Stimulated activated CD4-positive, alpha-beta T cell treated with anti-CD3 and anti-CD28 coated beads, TNF-alpha, amount 100 ng/mL, for 24 hours (primary cell): ENCODE measurements around the gene UVRAG.
"Not testable (repeated sequence)": the region's sequence is repeated elsewhere in the genome, so short reads cannot be mapped to it uniquely, and the experiment has no call there.

Experiments
- DNase-seq, 3 experiments: peaks; one replicate each; pipeline ENCODE4 v3.0.0-alpha.2; 2020; ENCODE audit warnings: low read depth in 3 of 3

Gene UVRAG

DNA sequence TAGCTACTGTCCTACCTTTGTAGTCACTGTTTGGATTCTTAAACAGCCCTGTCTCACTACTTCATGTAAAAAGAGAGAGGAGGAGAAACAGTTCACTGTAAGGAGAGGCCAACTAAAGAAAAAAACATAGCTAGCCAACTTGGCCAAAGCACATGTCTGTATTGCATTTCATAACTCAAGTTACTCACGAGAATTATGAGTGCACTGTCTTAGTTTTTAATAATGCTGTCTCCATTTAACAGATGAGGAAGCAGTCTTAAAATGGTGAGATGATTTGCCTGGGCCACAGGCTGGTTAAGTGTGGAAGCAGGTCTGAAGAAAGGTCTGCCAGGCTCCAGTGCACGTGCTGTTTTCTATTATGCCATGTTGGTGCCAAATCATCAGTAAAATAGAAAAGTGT is 104.5 kb downstream of the UVRAG start:
- DNase-seq, result no peak

DNA sequence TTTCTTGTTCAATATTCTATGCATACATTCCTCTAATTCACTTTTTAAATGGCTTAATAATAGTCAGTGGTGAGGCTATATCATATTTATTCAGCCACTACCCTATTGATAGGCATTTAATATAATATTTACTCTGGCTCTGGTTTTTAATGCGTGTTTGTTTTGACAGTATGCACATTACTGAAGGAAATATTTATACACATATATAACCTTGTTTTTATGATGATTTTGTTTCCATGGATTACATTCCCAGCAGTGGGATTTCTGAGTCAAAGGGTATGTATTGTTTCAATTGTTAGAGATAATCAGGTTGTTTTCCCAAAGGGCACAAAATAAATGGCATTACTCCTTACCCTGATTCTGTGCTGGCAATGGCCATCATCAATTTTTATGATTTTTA is 105.8 kb downstream of the UVRAG start:
- no peak for DNase-seq

DNA sequence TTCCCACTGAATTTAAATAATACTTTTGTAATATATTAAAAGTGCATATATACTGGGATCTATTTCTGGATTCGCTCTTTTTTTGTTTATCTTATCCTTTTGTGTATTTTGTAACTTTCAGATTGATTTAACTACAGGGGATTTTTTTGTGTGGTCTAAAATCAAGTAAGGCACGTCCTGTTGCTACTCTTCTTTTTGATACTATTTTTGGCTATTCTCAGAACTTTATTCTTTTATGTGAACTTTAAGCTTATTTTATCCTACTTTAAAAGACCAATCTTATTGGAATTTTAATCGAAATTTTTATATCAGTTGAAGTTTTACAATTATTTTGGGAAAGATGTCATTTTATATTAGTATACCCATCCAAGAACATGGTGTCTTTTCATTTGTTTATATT is 106.8 kb downstream of the UVRAG start:
- DNase-seq, result no peak

DNA sequence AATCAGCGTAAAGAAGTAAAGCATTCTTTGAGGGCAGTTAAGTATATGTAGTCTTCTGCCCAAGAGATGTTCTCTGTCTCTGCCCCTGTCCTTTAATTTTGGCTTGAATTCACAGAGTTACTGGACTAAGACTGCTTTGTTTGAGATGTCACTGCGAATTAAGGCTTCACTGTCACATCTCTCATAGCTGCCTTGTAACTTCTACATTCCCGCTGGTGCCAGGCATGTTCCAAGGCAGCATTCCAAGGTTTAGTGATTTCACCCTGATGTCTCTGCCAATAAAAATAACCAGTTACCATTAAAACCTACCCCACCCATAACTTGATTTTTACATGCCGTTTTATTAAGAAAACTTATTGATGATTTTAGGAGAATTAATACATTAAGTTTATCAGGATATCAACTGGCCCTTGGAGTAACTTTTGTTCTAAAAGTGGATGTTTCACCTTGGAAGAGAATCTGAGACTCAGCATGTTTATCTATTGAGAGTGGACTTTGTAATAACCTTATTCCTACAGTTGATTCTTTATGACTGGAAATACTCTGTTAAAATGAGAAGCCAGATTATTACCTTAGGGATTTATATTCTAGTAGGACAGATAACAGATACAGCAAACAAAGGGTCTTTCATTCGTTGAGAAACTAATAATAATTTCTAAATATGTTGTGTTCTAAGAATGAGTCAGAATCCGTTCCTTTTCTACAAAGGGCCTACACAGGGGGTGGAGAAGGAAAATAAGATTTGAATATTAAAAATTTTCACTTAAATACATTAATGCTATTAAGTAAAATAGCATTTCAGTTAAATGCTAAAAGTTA is 110.2 kb downstream of the UVRAG start:
- no peak for DNase-seq

DNA sequence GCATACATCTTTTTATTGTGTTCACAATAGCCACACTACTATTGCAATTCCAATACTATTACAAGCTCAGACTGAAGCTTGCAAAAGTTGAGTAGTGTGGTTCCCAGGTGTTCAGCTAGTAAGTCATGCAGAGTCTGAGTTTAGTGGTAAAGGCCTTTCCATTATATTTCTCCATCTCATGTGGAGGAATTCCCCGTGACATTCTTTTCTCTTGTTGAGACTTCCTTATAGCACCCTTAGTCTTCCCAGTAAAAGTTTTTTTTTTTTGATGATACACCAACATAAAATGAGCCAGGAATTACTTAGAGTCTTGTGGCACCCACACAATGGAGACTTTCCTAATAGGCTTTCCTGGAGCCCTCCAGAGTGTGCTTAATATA is 110.8 kb downstream of the UVRAG start:
- DNase-seq, result no peak

DNA sequence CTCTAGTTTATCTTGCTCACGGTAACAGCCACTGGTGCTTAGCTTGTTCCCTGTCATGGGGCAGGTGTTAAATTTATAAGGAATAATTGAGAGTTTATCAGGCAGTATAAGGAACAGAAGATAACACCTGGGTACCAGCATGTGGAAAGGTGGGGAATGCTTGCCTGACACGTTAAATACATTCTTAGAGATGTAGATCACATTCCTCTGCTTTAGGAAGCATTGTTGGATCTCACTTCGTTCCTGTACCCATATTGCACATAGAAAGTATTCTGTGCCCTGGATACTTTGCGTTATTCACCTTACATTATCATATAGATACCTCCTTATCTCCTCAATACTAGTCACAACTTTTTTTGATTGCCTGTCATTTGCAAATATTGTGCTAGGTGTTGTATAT is 114.7 kb downstream of the UVRAG start:
- no peak for DNase-seq

DNA sequence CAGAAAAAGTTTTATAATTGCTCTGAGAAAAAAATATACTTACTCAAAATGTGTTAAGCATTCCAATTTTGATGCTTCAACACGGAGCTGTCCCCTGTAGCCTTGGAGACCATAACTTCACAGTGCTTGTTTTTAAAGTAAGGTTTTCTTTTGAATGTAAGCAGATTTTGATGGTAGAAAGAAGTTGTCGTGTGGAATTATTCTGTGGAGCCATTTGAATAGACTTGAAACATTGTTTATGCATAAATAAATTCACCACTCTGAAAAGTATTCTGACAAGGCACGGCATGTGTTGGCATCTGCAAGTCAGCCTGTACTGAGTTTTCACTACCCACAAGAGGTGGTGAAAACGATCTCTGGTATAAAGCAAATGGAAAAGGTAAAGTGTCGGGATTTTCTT is 115.5 kb downstream of the UVRAG start:
- DNase-seq, result no peak

DNA sequence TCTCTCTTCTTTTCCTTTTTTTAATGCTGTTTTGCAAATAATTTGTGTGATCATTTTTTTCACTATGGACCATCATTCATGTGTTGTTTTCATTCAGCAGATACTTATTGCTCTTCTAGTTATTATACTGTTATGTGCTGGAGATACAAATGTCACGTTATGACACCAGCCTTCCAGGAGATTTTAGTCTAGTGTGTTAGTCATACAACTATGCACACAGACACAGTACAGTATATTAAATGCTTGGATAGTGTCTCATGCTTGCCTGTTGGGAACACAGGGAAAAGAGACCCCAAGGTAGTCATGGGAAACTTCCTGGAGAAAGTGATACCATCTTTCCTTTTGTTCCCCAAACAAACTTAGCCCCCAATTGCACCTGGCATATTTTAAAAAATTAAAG is 116.1 kb downstream of the UVRAG start:
- no peak for DNase-seq

DNA sequence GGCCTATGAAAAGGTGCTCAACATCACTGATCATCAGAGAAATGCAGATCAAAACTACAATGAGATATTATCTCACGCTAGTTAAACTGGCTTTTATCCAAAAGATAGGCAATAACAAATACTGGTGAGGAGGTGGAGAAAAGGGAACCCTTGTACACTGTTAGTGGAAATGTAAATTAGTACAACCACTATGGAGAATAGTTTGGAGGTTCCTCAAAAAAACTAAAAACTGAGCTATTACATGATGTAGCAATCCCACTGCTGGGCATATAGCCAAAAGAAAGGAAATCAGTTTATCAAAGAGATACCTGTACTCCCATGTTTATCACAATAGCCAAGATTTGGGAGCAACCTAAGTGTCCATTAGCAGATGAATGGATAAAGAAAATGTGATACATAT is 118.7 kb downstream of the UVRAG start:
- not testable (repeated sequence) for DNase-seq

DNA sequence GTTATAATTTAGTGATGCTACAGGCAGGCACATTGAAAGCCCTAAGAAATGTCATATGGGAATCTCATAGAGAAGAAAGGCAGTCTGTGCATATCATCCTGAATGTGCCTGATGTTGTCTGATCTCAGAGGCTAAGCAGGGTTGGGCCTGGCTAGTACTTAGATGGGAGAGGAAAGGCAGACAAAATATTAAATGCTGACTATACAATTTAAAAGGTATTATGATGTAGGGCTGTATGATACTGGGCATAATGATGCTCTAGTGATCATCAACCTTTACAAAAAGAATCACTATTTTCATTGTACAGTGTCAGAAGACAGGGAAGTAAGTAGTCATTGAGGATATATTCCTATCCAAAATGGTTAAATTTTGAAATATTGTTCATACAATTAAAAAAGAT is 119.8 kb downstream of the UVRAG start:
- no peak for DNase-seq

DNA sequence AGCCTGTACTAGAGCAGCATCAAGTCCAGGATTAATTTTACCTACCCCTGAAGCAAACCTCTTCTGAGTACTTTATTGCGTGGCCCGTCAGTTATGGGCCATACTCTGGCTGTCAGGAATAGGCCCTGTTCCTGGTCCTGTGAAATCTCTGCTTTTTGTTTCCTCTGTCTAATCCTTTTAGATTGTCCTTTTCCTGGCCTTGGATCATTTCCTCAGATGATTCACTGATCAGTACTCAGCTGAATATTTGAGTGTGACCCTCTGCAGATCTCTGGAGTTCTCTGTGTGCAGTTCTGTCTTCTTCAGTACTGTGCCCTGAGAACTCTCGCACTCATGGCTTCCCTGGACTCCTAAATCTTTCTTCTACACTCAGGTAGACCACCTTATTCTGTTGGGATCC is 123.5 kb downstream of the UVRAG start:
- DNase-seq, result no peak

DNA sequence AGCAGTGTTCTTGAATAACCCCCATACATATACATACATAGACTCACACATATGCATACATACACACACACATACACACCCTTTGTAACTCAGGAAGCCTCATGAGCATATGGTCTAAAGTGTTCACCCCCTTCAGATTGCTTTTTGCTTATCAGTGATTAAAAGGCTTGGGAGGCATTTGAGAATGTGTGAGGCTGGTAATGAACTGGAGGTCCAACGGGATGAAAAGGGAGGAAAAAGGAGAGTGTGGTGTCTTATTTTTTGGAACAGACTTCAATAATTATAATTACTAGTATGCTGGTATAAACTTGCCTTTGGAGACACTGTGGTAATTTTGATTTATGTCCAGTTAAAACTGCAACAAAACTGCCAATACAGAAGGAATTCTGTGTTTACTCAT is 124.5 kb downstream of the UVRAG start:
- DNase-seq, result no peak

DNA sequence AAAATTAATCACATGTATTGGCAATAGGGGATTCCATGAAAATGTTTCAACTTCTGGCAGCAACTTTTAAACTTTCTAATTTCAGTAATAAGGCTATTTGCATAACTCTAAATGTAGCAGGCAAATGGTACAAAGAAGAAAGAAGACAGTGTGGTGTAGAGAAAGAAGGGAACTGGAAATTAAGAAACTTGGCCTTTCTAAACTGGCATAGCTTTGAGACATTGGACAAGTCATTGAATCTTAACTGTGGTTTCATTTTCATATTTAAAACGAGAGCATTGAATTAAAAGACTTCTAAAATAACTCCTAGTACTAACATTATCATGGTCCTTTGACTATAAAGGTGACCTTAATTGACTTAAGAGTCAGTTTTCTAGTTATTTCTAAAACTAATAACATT is 125.0 kb downstream of the UVRAG start:
- DNase-seq, result no peak

DNA sequence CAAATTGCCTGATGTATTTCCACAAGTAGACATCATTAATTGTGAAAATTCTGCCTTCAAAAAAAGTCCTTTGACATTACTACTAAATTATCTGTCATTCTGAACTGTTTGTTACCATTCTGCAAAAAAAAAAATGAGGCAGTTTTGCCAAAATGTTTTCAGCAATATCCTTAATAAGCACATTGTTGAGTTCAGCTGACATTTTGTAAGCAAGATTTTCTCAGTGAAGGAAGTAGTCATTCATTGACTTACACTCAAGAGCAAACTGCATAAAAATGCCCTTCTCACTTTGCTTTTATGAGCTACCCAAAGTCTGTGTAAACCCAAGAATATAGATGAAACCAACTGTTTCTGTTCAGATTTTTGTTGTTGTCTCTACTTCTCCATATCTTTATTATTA is 125.9 kb downstream of the UVRAG start:
- DNase-seq, result no peak

DNA sequence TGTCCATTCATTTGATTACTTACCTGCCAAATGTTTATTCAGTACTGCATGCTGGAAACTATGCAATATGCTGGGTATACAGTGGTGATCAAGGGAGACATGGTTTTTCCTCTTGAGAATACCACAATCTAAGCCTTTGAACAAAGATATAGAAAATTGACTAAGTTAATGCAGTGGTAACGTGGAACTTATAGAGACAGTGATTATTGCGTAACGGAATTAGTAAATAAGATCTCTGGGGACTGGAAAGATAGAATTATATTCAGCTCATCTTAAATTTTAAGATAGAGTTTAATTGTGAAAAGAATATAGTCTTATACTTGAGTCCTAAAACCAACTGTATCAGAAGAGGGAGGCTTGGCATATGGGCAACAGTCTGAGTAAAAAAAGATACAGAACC is 129.5 kb downstream of the UVRAG start:
- DNase-seq, result no peak

DNA sequence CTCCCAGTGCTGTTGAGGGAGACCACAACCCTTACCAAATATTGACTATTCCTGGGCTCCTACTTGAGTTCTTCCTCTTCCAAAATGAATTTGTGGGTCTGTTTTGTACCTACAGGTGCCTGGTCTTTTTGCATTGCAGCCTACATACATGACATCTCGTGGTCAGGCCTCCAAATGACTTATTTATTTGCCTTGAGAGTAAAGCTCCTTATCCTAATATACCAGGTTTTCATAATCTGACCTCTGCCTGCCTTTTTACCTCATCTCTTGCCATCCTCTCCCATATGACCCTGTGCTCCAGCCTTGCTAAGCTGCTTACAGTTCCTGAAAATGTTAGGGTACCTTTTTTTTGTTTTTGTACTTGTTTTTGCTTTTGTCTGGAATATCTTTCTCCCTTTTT is 130.4 kb downstream of the UVRAG start:
- no peak for DNase-seq

DNA sequence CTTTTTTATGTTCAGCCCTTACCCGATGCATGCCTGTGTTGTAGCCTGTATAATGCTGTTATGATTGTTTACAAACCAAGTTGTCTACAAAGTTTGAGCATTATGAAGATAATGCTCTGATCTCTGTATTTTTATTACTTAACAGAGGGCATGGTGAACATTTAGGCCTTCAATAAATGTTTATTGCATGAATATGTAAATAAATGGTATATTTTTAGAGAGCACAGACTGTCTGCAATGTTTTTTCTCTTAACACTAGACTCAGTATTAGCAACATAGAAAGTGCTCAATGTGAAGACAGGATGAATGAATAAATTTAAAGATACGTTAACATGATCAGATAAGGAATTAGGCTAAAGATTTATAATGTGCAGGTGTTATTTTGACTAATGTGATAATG is 130.9 kb downstream of the UVRAG start:
- no peak for DNase-seq

DNA sequence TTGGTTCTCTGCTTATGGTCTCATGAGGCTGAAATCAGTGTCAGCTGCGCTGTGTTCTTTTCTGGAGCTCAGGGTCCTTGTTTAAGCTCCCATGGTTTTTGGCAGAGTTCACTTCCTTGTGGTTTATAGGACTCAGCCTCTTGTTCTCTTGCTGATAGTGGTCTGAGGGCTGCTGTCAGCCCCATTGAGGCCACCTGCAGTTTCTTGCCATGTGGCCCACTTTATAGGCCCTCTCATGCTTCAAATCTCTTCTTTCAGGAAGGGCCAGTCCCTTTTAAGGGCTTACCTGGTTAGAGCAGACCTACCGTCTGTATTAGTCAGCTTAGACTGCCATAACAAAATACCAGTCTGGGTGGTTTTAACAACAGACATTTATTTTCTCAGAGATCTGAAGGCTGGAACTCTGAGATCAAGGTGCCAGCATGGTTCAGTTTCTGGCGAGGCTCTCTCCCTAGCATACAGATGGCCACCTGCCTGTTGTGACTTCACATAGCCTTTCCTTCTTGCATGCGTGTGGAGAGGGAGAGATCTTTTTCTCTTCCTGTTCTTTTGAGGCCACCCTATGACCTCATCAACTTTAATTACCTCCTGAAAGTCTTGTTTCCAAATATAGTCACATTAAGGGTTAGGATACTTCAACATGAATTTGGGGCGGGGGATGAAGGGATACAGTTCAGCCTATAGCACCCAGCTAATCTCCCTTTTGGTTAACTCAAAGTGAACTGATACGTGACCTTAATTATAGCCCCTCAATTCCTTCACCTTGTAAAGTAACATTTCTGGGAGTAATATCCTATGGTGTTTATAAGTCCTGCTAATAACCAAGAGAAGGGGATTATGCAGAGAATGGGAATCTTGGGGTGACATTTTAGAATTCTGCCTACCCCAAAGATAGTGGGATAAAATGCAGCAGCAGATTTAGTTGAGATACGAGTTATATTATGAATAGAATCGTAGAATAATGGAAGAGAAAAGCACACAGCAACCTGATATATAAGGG is 131.8 kb downstream of the UVRAG start:
- DNase-seq, result no peak

DNA sequence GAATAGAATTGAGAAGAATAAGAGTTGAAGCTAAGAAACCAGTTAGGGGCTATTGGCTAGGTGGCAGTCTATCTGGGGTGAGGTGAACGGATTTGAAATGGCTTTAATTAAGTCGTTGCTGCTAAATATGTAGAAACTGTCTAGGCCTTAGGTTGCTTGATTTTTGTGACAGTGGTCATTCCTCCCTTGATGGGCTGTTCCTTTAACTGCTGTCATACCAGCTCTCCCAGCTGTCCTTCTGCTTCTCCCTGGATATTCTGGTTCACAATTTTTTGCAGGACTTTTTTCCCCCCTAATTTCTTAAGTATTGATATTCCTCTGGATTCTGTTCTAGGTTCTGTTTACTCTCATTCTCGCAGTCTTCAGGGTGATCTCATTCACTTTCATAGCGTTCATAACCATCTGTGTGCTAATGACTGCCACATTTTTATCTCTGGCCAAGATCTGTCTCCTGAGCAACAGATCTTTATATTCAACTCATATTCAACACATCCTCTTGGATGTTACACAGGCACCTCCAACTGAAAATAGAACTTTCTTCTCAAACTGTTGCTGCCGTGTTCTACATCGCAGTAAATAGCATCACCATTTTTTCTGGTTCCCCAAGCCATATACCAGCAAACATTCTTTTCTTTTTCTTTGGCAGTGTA is 134.1 kb downstream of the UVRAG start:
- DNase-seq, result no peak

DNA sequence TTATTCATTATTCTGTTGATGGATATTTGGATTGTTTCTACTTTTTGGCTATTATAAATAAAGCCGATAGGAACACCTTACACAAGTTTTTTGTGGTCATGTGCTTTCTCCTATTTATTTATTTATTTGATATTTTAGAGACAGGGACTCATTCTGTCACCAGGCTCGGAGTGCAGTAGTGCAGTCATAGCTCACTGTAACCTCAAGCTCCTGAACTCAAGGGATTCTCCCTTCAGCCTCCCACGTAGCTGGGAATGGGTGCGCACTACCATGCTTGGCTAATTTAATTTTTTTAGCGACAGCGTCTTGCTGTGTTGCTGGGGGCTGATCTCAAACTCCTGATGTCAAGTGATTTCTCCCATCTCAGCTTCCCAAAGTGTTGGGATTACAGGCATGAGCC is 135.1 kb downstream of the UVRAG start:
- no peak for DNase-seq

DNA sequence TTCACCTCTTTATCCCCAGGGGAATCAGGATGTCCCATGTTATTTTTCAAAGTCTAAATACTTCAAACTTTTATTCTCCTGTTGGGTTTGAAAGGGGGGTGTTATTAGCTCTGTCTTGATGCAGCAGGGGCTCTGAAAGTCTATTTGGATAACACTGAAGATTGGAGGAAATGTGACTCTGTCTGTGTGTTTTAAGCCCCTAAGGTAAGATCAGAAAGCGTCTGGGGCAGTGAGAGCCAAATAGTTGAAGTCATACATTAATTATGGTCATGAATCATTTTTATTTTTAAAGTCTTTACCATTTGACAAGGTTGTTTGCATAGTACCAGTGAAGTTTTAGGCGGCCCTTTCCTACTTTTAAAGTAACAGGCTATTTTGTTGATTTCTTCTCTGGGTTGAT is 139.0 kb downstream of the UVRAG start:
- DNase-seq, result no peak

DNA sequence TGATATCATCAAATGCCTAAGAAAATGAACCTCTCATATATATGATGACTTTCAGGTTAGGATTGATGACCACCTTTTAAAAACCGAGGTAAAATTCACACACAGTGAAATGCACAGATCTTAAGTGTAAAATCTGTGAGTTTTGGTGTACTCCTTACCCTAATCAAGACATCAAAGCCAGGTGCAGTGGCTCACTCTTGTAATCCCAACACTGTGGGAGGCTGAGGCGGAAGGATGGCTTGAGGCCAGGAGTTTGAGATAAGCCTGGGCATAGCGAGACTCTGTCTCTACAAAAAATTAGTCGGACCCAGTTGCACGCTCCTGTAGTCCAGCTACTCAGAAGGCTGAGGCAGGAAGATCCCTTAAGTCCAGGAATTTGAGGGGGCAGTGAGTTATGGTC is 140.4 kb downstream of the UVRAG start:
- DNase-seq, result no peak

DNA sequence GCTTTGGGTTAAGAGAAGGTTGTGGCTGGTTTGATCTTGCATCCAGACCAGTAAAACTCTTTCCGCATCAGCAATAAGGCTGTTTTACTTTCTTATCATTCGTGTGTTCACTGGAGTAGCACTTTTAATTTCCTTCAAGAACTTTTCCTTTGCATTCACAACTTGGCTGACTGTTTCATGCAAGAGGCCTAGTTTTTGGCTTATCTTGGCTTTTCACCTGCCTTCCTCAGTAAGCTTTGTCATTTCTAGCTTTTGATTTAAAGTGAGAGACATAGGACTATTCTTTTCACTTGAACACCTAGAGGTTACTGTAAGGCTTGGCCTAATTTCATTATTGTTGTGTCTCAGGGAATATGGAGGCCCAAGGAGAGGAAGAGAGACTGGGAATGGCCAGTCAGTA is 144.5 kb downstream of the UVRAG start:
- no peak for DNase-seq
